ENCODE results near the gene MPHOSPH8.
A peak's percentile ranks its signal among the peaks of the same experiment; 100 is the strongest.

The MPHOSPH8 gene, protein sequence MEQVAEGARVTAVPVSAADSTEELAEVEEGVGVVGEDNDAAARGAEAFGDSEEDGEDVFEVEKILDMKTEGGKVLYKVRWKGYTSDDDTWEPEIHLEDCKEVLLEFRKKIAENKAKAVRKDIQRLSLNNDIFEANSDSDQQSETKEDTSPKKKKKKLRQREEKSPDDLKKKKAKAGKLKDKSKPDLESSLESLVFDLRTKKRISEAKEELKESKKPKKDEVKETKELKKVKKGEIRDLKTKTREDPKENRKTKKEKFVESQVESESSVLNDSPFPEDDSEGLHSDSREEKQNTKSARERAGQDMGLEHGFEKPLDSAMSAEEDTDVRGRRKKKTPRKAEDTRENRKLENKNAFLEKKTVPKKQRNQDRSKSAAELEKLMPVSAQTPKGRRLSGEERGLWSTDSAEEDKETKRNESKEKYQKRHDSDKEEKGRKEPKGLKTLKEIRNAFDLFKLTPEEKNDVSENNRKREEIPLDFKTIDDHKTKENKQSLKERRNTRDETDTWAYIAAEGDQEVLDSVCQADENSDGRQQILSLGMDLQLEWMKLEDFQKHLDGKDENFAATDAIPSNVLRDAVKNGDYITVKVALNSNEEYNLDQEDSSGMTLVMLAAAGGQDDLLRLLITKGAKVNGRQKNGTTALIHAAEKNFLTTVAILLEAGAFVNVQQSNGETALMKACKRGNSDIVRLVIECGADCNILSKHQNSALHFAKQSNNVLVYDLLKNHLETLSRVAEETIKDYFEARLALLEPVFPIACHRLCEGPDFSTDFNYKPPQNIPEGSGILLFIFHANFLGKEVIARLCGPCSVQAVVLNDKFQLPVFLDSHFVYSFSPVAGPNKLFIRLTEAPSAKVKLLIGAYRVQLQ

DNA sequence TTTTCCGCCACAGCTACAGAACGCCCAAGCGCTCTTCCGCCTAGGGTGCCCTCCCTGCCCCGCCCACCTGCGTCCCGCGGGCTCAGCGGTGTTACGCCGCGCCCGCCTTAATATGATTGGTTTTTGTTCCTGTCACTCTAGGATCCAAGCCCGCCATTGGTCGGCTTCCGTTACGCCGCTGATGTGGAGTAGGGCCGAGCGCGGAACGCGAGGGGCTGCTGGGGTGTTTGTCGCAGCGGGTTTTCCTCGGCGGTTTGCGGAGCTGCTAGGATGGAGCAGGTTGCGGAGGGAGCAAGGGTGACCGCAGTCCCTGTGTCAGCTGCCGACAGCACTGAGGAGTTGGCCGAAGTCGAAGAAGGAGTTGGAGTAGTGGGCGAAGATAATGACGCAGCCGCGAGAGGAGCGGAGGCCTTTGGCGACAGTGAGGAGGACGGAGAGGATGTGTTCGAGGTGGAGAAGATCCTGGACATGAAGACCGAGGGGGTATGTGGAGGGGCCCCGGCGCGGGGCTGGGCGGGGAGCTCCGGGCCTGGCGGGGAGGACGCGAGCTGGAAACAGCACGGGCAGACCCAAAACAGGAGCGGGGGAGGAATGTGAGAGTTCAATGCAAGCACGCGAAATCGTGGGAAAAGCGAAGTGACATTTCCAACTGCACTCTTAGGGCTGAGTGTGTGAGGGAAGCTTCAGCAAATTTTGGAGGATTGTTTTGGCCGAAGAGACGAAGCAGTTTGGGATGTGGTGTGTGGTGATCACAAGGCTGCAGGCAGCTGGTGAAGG is at the start of gene MPHOSPH8:
TSS of gene MPHOSPH8 (plus strand) at position 181 of the 777 bp plus-strand sequence. CDS start at position 271, 90 bp downstream.
- peak; percentile 68 for DNase-seq

DNA sequence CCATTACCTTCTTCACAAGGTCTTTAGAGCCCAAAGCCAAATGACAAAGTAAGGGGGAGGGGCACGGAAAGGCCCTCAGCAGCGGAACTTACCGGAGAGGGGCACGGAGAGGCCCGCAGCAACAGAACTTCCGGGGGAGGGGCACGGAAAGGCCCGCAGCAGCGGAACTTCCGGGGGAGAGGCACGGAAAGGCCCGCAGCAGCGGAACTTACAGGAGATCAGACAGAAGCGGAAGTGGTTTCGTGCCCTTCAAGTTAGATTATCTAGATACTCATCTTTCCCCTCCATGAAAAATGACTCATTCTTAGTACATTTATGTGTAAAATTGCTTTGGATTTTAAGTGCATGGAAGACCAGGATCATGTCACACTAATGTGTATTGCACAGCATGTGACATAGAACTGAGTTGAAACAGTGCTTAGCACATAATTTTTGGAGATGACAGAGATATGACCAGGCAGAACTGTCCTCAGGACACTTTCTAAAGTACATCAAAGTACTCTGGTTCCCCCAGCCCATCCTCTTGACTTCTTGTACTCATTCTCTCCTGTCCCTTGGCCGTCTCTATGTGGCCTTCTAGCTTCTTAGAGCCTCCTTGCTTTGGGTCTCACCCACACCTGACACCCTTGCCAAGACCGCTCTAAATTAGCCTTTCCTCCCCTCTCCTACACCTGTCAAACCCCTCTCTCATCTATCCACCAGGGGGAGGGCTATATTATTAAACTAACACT is 46.4 kb upstream of the MPHOSPH8 start:
- no peak for DNase-seq

DNA sequence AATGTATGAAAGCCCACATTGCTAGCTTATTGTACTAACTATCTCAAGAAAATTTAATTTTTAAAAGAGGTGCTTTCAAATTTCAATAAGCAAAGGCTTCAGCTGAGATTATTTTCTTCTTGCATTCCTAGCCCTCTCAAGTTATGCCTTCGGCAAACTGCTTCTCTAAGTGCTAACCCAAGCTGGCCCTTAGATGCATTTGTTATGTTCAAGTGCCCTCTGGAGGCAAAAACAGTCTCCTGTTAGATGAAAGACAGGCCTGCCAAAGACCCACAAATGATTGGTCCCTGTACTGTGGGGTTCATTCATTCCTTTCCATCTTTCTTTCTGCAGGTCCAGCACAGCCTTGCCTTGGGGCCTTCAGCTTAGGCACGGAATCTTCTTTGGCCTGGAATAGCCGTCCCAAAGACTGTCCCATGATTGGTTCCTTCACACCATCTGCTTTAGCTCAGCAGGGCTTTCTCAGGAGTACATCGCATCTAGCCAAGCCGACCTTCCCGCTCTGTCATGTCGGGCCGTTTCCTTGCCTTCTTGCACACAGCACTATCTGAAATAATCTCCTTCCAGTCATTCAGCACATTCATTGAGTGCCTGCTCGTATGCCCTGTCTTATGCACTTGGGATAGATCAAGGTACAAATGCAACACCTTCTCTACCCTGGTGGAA is 45.7 kb upstream of the MPHOSPH8 start:
- DNase-seq: no peak

DNA sequence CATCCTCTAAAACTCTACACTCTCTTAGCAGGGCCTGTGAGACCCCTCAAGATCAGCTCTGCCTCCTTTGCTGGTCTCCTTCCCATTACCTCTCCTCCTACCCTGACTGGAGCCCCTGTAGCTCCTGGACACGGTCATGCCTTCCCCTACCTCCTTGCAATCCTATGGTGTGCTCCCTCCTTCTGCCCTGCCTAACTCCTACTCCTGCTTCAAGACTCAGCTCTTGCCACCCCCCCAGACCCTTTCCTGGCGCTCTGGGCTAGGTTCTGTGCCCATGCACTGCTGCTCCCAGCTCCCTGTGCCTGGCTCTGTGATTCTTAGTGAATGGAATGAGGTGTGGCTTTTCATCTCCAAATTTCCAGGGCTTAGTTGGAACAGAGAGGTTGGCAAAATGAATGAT is 44.1 kb upstream of the MPHOSPH8 start:
- no peak for DNase-seq

DNA sequence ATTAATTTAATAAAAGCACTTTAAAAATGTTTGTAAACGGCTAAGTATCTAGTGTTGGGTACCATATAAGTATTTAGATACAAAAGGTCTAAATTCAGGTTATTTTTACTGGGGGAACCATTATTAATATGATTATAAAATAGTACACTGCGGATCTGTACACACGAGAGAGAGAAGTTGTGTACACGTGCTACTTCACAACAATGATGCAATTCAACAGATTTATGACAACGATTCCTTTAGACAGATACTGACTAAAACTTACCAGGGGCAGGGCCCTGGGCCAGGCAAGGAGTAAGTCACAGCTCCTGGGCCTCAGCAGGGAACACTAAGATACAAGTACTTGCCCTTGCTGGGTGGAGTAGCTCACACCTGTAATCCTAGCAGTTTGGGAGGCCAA is 43.0 kb upstream of the MPHOSPH8 start:
- no peak for DNase-seq

DNA sequence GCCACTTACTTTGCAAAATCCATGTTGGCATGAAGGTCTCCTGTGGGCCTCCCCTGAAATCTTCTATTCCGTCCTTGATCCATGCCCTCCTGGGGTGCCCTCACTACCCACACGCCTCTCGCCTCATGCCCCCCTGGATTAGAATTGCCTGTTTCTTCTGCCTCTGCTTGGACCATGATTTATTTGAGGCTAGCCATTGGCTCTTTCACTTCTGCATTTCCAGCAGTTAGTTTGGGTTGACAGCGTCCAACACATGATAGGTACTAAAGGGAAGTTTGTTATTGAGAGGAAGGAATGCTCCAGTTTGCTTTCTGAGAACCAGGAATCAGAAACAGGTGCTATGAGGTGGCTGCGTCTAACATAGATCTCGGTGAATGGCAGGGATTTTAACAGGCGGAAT is 41.6 kb upstream of the MPHOSPH8 start:
- DNase-seq: no peak

DNA sequence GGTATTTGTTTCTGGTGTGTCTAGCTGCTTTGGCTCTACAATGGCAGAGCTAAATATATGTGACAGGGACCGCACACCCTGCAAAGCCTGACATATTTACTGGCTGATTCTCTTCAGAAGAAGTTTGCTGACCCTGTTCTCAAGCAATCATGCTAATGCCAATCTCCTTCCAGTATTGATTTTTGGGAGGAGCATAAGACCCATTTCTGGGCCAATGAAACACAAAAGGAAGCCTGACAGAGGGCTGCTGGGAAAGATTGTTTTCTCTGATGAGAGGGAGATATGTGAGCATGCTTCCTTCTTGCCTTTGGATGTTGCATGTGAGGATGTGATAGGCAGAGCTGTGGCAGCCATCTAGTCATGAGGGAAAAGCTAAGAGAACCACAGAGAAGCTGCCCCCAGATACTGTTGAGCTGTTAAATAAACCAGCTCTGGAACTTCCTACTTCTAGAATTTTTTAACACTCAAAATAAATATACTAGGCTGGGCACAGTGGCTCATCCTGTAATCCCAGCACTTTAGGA is 40.7 kb upstream of the MPHOSPH8 start:
- DNase-seq: no peak

DNA sequence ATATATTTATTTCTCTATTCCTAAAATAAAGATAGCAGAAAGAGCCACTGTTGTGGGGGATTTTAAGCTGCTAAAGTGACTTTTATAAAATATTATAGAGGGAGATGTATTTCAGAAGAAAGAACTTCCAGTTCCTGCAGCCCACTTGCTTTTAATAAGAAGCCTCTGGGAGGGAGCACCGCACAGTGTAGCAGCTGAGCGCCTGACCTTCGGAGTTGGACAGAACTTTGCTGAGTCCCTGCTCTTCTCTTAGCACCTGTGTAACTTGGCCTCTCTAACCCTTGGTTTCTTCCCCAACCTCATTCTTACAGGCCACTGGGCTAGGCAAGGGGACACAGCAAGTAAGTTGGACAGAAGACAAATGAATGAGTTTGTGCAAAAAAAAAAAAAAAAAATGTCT is 37.4 kb upstream of the MPHOSPH8 start:
- no peak for DNase-seq

DNA sequence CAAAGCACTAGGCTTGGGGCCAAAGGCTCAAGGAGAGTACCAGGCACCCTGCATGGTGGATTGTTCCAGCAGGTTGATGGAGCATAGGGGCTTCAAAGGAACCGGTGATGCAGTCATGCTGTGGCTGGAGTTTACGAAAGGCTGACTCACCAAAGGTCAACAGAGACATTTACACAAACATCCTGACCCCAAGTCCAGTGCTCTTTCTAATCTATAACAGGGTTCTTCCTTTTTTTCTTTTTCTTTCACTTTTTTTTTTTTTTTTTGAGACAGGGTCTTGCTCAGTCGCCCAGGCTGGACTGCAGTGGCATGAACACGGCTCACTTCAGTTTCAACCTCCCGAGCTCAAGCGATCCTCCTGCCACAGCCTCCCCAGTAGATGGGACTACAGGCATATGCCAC is 36.5 kb upstream of the MPHOSPH8 start:
- DNase-seq: no peak

DNA sequence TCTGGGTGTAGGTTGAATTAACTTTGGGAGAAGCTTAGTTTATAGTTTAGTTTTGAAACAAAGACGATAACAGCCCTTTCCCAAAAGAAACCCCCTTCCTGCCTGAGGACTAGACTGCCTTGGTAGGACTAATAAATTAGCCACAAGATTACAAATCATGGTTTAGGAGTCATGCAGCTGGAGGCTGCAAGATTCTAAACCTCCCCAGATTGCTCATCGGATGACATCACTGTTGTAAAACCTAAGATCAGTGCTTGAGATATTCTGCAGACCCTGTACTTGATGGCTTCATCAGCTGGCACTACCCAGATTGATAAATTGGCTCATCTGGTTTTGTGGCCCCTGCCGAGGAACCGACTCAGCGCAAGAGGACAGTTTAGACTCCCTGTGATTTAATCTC is 35.9 kb upstream of the MPHOSPH8 start:
- no peak for DNase-seq

DNA sequence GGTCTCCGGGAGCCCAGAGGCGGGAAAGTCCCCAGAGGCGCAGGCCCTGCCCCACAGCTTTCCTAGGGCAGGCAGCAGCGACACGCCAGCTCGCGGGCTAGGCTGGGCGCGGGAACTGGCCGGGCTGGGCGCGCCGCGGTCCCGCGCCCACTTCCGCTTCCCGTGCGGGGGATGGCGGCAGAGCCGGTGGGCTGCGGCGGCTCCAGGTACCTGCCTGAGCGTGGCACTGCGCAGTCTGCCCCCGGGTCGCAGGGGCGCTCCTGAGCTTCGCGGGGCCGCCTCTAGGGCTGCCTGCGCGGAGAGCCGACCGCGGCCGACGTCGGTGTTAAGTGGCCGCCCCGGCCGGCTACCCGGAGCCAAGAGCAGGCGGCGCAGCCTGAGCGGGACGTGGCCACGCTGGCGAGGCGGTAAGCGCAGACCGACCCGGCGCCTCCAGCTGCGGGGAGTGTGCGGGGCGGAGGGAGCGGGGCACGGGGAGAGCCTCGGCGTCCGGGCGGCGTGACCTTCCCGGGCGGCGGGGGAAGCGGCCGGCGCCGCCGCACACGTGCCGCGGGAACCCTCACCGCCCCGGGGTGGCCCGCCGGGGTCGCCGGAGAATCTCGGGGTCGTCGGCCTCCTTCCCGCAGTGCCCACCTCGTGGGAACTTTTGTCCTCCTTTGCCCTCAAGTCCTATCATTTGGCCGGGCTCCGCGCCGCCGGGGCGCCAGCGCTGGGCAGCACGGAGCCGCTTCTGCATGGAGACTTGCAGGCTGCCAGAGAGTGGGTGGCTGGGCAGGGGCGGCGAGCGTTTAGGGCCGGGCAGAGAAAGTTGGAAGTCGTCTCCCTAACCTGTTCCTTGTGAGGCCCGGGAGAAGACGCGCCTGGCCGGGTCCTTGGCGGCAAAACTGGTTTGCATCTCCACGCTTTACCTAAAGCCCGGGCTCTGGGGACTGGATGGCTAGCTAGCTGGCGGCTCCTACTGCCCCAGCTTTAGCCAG is 31.4 kb upstream of the MPHOSPH8 start:
- DNase-seq: no peak

DNA sequence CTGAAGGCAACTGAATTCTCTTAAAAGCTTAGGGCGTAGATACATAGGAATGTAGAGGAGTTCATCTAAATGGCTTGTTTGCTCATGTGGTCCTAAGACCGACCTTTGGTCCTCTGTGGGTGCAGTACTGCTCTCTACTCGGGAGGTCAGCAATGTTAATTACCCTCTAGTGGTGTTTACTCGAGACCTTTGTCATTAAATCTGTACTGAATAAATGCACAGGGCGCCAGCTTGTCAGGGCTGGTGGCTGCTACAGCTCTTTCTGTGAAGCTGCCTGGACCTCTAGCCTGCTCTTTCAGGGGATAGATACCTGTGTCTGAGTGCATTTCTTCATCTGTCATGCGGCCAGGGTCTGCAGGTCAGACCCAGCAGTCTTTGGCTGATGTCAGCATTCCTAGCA is 29.2 kb upstream of the MPHOSPH8 start:
- no peak for DNase-seq

DNA sequence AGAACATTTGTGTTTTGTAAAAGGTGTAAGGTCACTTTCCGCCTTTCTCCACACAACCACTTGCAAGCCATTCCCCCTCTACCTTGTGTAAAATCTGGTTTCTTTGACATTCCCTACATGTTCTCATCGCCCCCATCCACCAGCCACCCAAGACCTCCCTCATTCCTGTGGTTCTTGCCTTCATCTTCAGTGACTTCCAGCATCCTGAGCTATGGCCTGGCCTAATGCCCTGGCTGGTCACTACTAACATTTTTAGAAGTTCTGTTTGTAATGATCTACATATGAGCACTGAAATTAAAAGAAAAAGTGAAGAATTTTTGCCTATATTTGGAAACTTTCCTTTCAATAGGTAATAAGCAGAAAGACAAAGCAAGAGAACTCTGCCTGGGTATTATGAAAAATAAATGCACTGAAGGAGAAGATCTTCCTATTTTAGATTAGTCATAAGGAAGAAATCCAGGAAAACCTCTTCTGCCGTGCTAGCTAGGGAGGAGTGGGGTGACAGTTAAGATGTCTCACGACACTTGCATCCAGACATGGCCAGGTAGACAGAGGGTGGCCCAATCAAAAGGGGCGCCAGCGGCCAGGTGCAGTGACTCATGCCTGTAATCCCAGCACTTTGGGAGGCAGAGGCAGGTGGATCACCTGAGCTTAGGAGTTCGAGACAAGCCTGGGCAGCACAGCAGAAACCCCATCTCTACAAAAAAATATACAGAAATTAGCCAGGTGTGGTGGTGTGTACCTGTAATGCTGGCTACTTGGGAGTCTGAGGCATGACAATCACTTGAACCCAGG is 28.1 kb upstream of the MPHOSPH8 start:
- no peak for DNase-seq

DNA sequence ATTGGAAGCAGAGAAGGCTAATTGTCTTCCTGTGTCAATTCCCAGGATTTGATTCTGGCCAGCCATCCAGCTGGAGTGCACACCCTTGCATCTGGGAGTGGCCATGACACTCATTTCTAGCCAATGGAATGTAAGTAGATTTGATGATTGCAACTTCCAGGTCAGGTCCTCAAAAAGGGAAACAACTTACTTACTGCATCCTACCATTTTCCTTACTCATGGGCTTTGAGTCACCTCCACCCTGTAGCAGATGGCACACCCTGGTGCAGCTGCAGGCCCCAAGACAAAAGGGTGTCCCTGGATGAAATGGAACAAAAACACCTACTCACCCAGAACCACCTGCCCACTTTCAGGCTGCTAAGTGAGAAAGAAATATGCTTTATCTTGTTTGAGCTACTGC is 27.3 kb upstream of the MPHOSPH8 start:
- DNase-seq: no peak

DNA sequence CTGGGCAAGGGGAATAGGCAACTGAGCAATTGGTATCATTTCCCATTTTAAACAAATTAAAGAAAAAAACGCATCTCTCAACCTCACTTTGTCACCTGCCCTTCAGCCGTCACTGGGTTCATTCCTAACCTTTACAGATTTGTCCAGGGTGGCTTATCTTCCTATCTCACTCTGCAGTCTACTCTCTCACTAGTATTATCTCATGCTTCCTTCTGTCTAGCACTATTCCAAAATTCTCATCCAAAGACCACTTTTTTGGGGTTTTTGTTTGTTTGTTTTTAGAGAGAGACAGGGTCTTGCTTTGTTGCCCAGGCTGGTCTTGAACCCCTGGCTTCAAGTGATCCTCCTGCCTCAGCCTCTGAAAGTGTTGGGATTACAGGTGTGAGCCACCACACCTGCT is 26.7 kb upstream of the MPHOSPH8 start:
- DNase-seq: no peak

DNA sequence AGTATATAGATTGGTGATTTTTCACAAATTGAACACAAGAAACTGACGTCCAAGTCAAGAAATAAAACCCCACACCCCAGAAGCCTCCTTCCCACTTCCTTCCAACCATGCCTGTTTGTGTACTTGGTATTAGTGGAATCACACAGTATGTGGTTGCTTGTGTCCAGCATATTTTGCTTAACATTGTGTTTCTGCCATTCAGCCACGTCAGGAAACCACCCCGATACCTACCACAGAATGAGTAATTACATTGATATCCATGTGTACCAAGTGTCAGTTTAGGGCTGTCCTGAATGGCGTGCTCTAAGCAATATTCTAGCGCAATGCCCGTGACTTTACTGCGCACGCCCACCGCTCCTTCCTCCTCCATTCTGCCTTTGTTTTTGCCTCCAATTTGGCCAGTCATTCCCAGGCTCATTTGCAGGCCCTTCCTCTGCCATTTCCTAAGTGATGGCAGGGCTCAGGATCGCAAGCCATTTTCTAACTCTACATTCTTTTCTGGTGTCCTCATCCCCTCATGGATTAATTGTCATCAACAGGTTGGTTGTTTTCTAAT is 25.9 kb upstream of the MPHOSPH8 start:
- DNase-seq: no peak

DNA sequence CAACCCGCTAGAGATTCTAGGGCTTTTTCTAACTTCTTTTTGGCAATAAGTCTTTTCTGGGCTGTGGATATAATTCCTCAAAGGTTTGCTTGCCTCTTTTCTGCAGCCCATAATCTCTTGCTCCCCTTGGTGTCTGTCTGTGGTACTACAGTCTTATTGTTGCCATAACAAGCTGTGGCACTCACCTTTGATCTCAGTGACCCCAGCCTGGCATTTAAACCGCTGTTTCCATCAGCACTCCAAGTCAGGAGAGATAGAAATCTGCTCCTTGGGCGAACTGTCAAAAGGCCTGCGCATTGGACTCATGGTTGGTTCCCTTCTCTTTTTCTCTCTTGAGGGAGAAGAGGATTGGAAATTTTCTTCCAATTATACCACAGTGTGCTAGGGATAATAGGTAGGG is 14.5 kb upstream of the MPHOSPH8 start:
- DNase-seq: no peak

DNA sequence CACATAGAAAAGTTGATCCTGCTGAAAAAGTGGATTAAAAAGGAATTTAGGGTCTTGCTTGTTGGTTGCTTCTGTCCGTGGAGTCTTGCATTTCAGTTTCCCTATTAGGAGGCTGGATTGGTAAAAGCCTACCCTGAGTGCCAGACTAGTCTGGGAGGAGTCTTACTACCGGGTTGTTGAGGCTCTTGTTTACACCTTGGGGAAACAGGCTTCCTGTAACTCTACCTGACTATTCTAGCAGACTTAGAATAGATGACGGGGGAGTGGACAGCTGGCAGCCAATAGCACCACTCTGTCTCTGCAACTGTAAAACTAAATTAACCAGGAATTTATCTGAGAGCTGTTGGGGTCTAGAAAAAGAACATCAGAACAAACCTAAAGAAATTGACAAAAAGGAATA is 11.3 kb upstream of the MPHOSPH8 start:
- DNase-seq: no peak

DNA sequence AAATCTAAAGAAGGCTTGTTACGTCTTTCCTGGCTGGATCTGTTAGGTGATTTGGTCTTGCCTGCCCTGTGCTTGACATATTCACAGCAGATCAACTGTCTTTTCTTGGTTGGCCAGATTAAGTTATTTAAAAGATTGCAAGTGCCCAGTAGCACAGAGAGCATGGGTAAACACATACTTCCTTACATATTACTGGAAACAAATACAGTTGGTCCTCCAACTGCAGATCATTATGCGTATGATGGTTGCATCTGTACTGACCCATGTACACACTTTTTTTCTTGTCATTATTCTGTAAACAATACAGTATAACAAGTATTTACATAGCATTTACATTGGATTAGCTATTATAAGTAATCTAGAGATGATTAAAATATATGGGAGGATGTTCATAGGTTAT is 9.2 kb upstream of the MPHOSPH8 start:
- no peak for DNase-seq

Data from GOT3 (cell line).